ENCODE results near the gene SGSM1. TPM values are rescaled to one million over a fixed set of nuclear protein-coding genes. Genes with fewer than 3 reads are reported as not detected.
"Not testable (repeated sequence)": the region's sequence is repeated elsewhere in the genome, so short reads cannot be mapped to it uniquely, and the experiment has no call there.

Gene SGSM1
- total RNA-seq, 1 donor from 2014 or later = 0.20 TPM

DNA sequence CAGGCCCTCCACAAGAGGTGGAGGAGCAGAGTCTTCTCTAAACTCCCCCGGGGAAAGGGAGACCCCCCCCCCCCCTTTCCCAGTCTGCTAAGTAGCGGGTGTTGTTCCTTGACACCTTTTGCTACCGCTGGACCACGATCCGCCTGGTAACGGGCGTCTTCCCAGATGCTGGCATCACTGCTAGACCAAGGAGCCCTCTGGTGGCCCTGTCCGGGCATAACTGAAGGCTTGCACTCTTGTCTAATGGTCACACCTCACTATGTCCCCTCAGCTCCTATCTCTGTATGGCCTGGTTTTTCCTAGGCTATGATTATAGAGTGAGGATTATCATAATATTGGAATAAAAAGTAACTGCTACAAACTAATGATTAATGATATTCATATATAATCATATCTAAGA lies 31.5 kb downstream of the SGSM1 start:
- not testable (repeated sequence) for DNase-seq (ENCODE audit: low read depth, low spot score)

DNA sequence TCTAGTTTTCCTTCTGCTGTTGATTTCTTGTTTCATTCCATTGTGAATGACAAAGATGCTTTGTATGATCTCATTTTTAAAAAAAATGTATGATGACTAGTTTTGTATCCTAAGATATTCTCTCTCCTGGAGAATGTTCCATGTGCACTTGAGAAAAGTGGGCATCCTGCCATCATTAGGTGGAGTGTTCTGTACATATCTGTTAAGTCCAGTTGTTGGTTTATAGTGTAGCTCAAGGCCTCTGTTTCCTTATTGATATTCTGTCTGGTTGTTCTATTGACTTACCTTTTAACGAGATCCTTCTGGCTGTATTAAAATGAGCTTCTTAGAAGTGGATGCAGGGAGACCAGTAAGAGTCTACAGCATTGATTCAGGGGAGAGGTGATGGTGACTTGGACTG lies 35.2 kb downstream of the SGSM1 start:
- DNase-seq (ENCODE audit: low read depth, low spot score) = no peak

DNA sequence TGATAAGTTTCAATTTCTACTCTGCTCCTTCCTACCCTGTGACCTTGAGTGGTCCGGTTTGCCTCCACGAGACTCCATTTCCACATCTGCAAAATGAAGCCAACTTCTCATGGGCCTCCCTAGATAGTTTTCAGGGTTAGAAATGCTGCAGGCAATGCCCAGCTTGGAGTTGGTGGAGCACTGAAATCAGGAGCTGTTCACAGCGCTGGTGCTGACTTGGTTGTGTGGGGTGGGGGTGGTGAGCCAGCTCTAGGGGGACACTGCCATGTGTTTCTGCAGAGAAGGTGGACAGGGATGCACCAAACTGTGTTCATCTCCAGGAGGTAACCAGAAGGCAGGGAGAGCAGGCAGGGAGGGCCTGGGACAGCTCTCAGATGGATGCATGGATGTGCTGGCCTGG lies 37.0 kb downstream of the SGSM1 start:
- DNase-seq (ENCODE audit: low read depth, low spot score) = no peak

DNA sequence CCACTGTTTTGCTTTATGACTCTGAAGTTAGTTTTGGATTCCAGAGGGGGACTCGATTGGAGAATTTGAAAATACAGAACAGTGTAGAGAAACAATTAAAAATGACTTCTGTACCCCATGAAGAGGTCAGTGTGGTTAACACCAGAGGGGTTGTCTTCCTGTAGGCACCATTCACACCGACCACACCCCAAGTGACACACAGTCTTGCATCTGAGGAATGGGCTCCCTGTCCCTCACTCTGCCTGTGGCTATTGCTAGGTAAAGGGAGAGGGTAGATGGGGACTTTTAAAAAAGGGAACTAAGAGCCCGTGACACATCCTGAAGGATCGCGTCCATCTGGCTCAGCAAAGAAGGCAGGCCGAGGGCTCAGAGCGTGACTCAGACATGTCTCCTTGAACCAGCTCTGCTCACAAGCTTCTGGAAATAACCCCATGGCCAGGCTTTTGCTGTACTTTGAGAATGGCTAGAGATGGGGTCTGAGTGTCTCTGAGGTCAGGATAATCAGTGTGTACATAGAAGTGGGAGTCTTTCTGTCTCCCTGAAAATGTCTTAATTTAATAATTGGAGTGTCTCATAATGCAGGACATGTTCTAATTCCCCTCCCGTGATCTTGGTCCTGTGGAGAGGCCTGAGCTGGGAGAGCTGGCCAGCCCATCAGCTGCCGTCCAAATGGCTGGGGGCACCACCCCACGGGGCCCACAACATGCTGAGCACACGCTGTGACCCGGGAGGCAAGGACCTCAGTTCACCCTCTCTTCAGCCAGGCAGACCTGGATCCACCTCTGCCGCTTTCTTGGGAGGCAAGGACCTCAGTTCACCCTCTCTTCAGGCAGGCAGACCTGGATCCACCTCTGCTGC lies 39.3 kb downstream of the SGSM1 start:
- DNase-seq (ENCODE audit: low read depth, low spot score) = no peak

DNA sequence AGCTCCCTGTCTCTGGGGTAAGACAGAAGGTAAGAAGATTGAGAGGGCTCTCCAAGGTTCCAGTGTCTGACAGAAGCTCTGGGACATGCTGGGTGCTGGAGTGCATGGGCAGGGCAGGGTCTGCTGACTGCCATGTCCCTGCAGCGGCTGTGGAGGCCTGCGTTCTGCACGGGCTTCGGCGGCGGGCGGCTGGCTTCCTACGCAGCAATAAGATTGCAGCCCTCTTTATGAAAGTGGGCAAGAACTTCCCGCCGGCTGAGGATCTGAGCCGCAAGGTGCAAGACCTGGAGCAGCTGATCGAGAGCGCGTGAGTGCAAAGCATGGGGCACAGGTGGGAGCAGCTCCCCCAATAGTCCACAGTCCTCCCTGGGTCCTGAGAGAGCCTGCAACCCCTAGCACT lies 41.5 kb downstream of the SGSM1 start:
- DNase-seq (ENCODE audit: low read depth, low spot score) = no peak

DNA sequence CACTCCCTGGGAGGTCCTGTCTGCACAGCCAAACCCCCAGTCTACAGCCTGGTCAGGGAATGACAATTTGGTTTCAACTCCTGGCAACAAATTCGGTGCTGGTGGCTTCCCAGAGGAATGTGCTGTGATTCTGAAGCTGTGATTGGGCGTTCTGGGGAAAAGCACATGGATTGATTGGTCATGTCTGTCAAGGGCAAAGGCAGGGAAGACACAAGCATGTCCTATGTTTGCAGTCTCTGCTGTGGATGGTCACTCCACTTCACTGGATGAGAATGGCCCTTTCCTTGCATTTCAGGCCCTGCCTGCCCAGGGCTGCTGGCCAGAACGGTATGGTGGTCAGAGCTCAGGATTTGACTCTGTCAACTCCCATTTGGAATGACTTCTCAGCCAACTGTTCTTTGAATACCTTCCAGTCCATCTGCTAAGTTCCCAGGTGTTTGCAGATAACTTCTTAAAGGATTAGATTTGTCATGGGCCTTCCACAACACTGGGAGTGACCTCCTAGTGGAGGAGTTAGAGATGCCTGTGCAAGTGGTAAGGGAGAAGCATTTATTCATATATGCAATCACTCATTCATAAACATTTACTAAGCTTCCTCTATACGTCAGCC lies 42.7 kb downstream of the SGSM1 start:
- DNase-seq (ENCODE audit: low read depth, low spot score) = no peak

DNA sequence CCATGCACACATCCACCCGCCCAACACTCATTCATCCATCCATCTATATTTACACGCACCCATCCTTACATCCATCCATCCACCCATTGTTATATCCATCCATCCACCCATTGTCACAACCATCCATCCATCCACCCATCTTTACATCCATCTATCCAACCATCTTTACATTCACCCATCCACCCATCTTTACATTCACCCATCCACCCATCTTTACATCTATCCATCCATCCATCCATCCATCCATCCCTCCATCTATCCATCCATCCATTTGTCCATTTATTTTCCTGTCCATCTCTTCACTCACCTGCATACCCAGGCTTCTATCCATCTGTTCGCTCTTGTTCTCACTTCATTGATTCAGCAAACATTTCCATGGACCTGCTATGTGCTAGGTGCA lies 49.8 kb downstream of the SGSM1 start:
- DNase-seq (ENCODE audit: low read depth, low spot score) = no peak

DNA sequence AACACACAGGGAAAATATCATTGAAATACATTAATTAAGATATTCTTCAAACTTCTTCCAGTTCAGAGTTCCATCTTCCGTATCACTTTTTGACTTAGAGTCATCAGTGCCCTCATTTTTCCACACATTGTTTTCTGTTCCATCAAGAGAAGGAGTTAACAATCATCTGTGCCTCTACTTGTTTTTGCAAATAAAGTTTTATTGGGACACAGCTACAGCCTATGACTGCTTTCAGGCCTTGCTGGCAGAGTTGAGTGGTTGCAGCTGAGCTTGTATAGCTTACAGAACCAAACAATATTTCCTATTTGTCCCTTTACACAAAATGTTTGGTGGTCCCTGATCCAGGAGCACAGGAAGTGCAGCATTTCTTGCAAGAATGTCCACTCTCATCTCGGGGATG lies 51.6 kb downstream of the SGSM1 start:
- no peak for DNase-seq (ENCODE audit: low read depth, low spot score)

DNA sequence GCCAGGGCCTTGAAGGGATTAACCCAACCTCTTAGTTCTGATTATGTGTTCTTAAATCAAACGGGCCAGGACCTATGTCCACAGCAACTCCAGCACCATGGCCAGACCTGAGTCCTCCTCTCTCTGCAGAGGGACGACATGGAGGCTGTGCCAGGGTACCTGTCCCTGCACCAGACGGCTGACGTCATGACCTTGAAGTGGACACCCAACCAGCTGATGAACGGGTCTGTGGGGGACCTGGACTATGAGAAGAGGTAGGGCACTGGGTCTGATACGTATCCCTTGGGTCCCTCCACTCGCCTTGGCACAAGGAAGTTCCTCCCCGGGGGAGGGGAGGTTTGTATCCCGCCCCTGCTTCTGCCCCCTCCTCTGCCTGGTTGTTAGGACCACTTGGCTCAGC lies 53.6 kb downstream of the SGSM1 start:
- DNase-seq (ENCODE audit: low read depth, low spot score) = no peak

DNA sequence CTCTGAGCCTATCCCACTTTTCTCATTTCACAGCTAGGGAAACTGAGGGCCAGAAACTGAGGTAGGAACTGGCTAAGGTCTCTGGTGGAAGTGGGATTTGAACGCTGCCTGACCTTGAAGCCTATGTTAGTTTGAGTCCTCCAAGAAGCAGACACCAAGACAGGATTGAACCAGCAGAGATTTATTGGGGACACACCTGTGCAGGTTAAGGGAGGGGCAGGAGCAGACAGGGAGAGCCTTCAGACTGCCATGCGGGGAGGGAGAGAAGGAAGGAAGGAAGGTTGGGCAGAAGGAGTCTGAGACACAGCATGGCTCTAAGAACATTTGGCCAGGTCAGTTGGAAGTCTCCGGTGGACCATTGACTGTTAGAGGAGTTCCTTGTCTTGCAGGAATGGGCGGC lies 59.5 kb downstream of the SGSM1 start:
- no peak for DNase-seq (ENCODE audit: low read depth, low spot score)

DNA sequence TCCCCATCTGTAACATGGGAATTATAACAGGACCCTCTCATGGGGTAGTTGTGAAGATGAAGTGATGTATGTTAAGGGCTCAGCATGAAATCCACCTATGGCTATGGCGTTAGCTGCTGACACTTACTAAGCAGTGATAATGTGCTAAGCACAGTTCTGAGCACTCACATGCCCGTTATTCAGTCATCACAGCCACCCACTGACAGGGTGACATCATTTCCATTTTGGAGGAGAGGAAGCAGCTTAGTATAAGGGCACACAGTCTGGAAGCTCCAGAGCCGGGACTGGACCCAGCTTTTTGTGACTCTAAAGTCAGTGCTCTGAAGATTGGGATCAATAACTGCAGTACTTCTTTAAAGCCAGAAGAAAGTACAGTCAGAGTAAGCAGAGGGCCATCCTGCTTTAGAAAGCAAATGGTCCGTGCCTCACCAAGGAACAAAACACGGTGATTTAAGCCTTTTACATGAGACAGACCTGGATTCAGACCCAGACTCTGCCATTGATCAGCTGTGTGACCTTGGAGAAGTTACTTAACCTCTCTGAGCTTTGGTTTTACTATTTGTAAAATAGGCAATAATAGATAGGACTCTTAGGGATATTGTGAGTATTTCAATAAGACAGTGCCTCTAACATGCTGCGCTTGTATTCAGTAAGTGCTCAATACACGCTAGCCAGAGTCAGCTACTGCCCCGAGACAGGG lies 61.5 kb downstream of the SGSM1 start:
- no peak for DNase-seq (ENCODE audit: low read depth, low spot score)

DNA sequence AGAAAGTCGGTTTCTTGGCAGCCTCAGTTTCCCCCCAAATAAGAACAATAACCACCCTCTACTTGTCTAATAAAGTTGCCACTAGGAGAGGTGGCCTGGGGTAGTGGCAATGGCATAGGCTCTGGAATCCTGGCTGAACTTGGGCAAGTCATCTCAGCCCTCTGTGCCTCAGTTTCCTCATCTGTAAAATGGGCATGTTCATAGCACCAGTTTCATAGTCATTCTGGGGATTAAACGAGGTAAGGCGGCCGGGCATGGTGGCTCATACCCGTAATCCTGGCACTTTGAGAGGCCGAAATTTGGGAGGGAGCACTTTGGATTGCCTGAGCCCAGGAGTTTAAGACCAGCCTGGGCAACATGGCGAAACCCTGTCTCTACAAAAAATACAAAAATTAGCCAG lies 63.0 kb downstream of the SGSM1 start:
- no peak for DNase-seq (ENCODE audit: low read depth, low spot score)

DNA sequence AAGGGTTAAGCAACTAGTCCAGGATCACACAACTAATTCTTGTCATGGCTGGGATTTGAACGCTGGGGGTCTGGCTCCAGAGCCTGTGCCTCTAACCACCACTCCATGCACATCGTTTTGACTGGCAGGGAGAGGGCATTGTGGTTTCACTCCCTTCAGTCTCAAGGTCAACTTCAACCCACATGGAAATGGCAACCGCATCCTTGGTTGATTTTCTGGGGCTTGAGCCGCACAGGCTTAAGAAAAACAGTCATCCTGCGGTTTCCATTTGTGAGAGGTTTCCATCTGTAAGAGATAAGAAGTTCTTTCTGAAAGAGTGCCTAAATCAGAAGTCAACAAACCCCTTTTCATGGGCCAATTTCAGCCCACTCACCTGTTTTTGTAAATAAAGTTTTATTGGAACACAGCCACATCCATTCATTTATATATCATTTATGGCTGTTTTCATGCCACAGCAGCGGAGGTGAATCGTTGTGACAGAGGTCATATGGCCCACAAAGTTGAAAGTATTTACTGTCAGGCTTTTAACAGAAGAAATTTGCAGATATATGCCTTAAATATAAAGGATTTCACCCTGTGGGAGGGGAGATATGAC lies 65.7 kb downstream of the SGSM1 start:
- DNase-seq (ENCODE audit: low read depth, low spot score) = no peak

DNA sequence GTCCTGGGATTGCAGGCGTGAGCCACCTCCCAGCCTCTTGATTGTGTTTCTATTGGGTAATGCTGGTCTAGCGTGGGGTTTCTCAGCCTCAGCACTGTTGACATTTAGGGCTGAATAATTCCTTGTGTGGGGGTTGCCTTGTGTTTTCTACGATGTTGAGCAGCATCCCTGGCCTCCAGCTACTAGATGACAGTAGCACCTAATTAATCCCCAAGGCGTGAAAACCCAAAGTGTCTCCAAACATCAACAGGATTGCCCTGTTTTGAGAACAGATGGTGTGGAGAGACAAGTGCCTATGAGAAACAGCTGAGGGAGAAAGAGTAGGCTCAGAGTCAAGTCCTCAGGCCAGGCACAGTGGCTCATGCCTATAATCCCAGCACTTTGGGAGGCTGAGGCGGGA lies 67.2 kb downstream of the SGSM1 start:
- DNase-seq (ENCODE audit: low read depth, low spot score) = no peak

DNA sequence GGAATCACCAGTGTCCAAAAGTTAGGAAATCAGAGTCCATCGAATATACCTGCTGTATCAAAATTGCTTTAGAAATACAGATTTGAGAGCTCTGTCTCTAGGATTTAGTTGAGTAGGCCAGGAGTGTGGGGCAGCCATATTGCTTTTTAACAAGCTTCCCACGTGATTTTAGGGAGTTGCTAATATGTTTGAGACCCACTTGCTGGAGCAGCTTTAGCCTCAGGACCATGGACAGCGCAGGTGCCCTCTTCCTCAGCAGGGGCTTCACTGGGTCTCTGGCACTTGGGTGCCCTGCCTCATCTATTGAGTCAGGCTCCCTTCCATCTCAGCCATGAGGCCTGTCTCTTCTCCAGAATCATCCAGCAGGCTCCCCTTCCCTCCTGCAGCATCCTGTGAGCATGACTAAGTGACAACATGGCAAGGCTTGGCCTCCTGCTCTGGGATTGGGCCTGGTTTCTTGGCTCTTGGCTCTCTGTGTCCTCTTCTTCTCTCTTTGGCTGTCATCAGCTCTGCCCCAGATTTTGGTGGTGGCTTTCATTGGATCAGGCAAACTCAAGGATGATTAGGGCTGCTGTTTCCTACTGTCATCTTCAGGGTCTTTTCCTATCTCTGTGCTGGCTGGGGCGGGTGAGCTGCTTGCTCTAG lies 70.0 kb downstream of the SGSM1 start:
- no peak for DNase-seq (ENCODE audit: low read depth, low spot score)

DNA sequence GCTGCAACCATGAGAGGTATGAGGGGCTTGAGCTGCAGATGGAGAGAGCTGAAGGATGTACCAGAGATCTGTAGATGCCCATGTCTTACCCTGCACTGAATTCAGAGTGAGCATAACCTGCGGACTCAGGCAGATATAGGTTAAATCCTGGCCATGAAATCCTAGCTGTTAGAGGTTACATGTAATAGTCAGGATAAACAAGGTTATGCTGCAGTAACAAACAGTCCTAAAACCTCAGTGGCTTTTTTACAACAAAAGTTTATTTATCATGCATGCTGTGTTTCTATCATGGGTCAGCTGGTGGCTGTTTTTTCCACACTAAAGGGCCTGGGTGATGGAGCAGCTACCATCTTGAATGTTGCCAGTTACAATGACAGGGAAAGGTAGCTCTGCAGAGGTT lies 70.7 kb downstream of the SGSM1 start:
- no peak for DNase-seq (ENCODE audit: low read depth, low spot score)

DNA sequence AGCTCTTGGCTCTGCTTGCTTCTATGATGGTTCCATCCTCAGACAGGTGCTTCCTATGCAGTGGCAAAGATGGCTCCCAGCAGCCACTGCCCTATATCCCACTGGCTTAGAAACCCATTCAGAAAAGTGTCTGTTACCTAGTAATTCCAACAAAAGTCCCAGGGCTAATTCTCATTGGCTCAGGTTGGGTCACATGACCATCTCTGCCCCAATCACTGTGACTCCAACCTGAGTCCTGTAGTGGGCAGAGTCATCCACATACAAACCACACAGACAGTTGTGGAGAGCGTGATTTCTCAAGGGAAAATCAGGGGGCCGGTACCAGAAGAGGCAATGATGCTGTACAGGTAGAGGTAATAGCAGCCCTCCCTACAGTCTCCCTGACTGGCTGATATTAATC lies 73.0 kb downstream of the SGSM1 start:
- no peak for DNase-seq (ENCODE audit: low read depth, low spot score)

DNA sequence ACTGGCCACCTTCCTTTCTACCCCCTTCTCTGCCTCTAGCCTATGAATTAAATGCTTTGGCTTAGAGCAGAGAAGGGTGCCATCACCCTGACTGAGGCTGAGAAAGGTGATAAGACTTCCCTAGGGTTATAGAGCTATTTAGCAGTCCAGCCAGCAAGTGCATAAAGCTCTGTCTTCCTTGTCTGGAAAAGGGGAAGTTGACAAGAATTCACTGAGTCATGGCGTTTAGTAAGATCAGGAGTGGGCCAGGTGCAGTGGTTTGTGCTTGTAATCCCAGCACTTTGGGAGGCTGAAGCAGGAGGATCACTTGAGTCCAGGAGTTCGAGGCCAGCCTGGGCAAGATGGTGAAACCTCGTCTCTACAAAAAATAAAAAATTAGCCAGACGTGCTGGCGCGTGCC lies 77.4 kb downstream of the SGSM1 start:
- no peak for DNase-seq (ENCODE audit: low read depth, low spot score)

DNA sequence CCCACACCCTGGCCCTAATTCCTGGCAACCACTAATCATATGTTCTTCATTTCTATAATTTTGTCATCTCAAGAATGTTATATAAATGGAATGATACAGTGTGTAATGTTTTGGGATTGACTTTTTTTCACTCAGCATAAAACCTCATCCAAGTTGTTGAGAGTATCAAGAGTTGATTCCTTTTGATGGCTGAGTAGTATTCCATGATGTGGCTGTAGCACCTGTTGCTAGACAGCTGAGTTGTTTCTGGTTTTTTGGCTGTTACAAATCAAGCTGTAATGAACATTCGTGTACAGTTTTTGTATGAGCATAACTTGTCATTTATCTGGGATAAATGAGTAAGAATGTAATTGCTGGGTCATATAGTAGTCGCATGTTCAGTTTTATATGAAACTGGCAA lies 81.2 kb downstream of the SGSM1 start:
- no peak for DNase-seq (ENCODE audit: low read depth, low spot score)

DNA sequence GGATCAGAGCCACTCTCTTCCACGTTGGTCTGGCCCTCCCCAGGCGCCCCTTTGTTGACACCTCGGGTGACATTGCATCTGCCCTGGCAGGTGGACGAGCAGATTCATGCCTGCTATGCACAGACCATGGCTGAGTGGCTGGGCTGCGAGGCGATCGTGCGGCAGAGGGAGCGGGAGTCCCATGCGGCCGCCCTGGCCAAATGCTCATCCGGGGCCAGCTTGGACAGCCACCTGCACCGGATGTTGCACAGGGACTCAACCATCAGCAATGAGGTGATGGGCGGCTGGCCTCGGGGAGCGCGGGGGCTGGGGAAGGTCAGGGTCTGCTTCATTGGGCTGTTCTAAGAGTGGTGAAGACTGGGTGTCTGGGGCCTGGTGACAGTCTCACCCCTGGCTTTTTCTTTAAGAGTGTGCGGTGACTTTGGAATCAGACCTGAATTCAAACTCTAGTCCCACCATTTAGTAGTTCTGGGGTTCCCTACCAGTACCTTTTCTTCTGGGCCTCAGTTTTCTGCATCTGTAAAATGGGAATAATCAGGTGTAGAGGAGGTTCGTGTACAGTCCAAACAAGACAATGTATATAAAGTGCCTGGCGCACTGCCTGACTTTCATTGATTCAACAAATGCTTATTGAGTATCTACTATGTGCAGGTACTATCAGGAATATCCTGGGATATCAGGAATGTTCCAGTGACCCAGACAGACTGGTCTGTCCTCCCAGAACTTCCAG lies 87.5 kb downstream of the SGSM1 start:
- no peak for DNase-seq (ENCODE audit: low read depth, low spot score)
